GM20000 (cell line): ENCODE data around the gene RPL38.
A peak's percentile ranks its signal among the peaks of the same experiment; 100 is the strongest.

Source experiments
- DNase-seq: peaks from one replicate; pipeline ENCODE4 v3.0.0; 2012; ENCODE audit warnings: low spot score
- CTCF ChIP-seq: IDR thresholded peaks from 2 replicates; pipeline ENCODE4 v1.5.1; 2012; ENCODE audit warnings: mild to moderate bottlenecking, control low read depth; ENCODE audit errors: extremely low read depth, missing control alignments

RPL38 gene

GRCh38 chr17:74211912-74212208, 8.4 kb downstream of the RPL38 start:
- DNase-seq: no peak
- no peak for TF ChIP-seq CTCF

GRCh38 chr17:74212209-74212912, 8.9 kb downstream of the RPL38 start:
- DNase-seq: no peak
- TF ChIP-seq CTCF: no peak

GRCh38 chr17:74212913-74213791, 9.7 kb downstream of the RPL38 start, which contains the start of gene TTYH2:
TTYH2 (plus strand) TSS chr17:74213571; CDS start chr17:74213588, 17 bp downstream.
- no peak for TF ChIP-seq CTCF
- DNase-seq: peak; percentile 86

- TF ChIP-seq CTCF: no peak
- no peak for DNase-seq
Measured at GRCh38 chr17:74213861-74214391, 10.4 kb downstream of the RPL38 start.

GRCh38 chr17:74214484-74215341, 11.2 kb downstream of the RPL38 start:
- no peak for DNase-seq
- no peak for TF ChIP-seq CTCF

- TF ChIP-seq CTCF: no peak
Measured at GRCh38 chr17:74215342-74215727, 11.9 kb downstream of the RPL38 start.

More at GRCh38 chr17:74215342-74215727, 11.9 kb downstream of the RPL38 start:
- no peak for DNase-seq
